HG03378 (cell line): ENCODE measurements around the gene DNM3.
"Not testable (repeated sequence)": the region's sequence is repeated elsewhere in the genome, so short reads cannot be mapped to it uniquely, and the experiment has no call there.

ENCODE experiments used
- ATAC-seq: cut with Tn5 transposase; IDR thresholded peaks from one replicate; pipeline ENCODE4 v1.9.1; 2021; ENCODE audit warnings: mild to moderate bottlenecking, moderate library complexity; ENCODE audit not compliant: unreplicated experiment

Gene DNM3

GRCh38 chr1:172430128-172430454 lies 588.8 kb downstream of the DNM3 start:
- no peak for ATAC-seq

GRCh38 chr1:172431204-172431603 lies 589.9 kb downstream of the DNM3 start:
- no peak for ATAC-seq

- no peak for ATAC-seq
Measured at GRCh38 chr1:172431721-172432192, 590.5 kb downstream of the DNM3 start.

- ATAC-seq: not testable (repeated sequence)
Measured at GRCh38 chr1:172437183-172437582, 595.9 kb downstream of the DNM3 start.

GRCh38 chr1:172442404-172442803 lies 601.1 kb downstream of the DNM3 start:
- ATAC-seq: no peak

GRCh38 chr1:172442843-172443565 lies 601.7 kb downstream of the DNM3 start:
- no peak for ATAC-seq

GRCh38 chr1:172443666-172444453 lies 602.6 kb downstream of the DNM3 start, which contains the start of gene PIGC:
TSS of gene PIGC (minus strand) at chr1:172444069. CDS start at chr1:172442622, 1,447 bp downstream.
- ATAC-seq: peak; percentile 94

- no peak for ATAC-seq
Measured at GRCh38 chr1:172446547-172446946, 605.2 kb downstream of the DNM3 start.

- no peak for ATAC-seq
Measured at GRCh38 chr1:172447641-172448040, 606.3 kb downstream of the DNM3 start.

GRCh38 chr1:172448995-172449584 lies 607.8 kb downstream of the DNM3 start:
- no peak for ATAC-seq

- peak; percentile 81 for ATAC-seq
Measured at GRCh38 chr1:172449585-172450523, 608.6 kb downstream of the DNM3 start.

- ATAC-seq: no peak
Measured at GRCh38 chr1:172450524-172450885, 609.2 kb downstream of the DNM3 start.

GRCh38 chr1:172451002-172451443 lies 609.7 kb downstream of the DNM3 start:
- ATAC-seq: no peak

GRCh38 chr1:172452536-172453152 lies 611.3 kb downstream of the DNM3 start:
- ATAC-seq: no peak

- ATAC-seq: no peak
Measured at GRCh38 chr1:172453153-172453545, 611.9 kb downstream of the DNM3 start.

- no peak for ATAC-seq
Measured at GRCh38 chr1:172453607-172454006, 612.3 kb downstream of the DNM3 start.

- no peak for ATAC-seq
Measured at GRCh38 chr1:172455451-172455850, 614.2 kb downstream of the DNM3 start.

- ATAC-seq: no peak
Measured at GRCh38 chr1:172456344-172456769, 615.1 kb downstream of the DNM3 start.

GRCh38 chr1:172457479-172458130 lies 616.3 kb downstream of the DNM3 start:
- ATAC-seq: no peak

- ATAC-seq: no peak
Measured at GRCh38 chr1:172460177-172460576, 618.9 kb downstream of the DNM3 start.
